CD14-positive monocyte (primary cell): ENCODE data around the gene CNDP2. TPM values are rescaled to one million over a fixed set of nuclear protein-coding genes. Genes with fewer than 3 reads are reported as not detected.

Experiments
- DNase-seq, 3 donors: peaks; one replicate each; pipeline ENCODE4 v3.0.0-alpha.2; 2011 to 2022
- H2AFZ ChIP-seq: 2 replicates; pipeline ENCODE4 v1.6.0; 2012; ENCODE audit warnings: mild to moderate bottlenecking, low read depth, low read length, inconsistent platforms; ENCODE audit not compliant: insufficient read depth, poor library complexity, severe bottlenecking
- H3K27ac ChIP-seq, 2 donors: 1 replicate in 1 of 2; 2 replicates in 1 of 2; pipeline ENCODE4 v1.5.1; 2012 to 2013; ENCODE audit warnings: low read length in 2 of 2, control low read depth in 1 of 2, inconsistent platforms in 1 of 2, low read depth in 1 of 2, mild to moderate bottlenecking in 1 of 2
- H3K27me3 ChIP-seq, 2 donors: one replicate each; pipeline versions ENCODE4 v1.6.0 to v1.6.1; 2011 to 2013; ENCODE audit warnings: low read length in 2 of 2; ENCODE audit not compliant: control insufficient read depth in 2 of 2, insufficient read depth in 2 of 2
- H3K36me3 ChIP-seq, 2 donors: replicated peaks in 1 of 2; 1 replicate in 1 of 2; 2 replicates in 1 of 2; pipeline versions ENCODE4 v1.5.1 to v1.6.1; 2012 to 2013; ENCODE audit warnings: low read length in 2 of 2, control low read depth in 1 of 2, inconsistent platforms in 1 of 2, mild to moderate bottlenecking in 1 of 2; ENCODE audit not compliant: insufficient read depth in 2 of 2, control insufficient read depth in 1 of 2
- H3K4me1 ChIP-seq, 2 donors: 1 replicate in 1 of 2; 2 replicates in 1 of 2; pipeline versions ENCODE4 v1.5.1 to v1.6.1; 2012 to 2013; ENCODE audit warnings: low read length in 2 of 2, control low read depth in 1 of 2, inconsistent platforms in 1 of 2, mild to moderate bottlenecking in 1 of 2, moderate library complexity in 1 of 2; ENCODE audit not compliant: insufficient read depth in 2 of 2, control insufficient read depth in 1 of 2
- H3K4me2 ChIP-seq: replicated peaks from 2 replicates; pipeline ENCODE3; 2012; ENCODE audit warnings: low read length, moderate library complexity, mild to moderate bottlenecking; ENCODE audit not compliant: poor library complexity, severe bottlenecking; ENCODE audit errors: extremely low read depth
- H3K4me3 ChIP-seq, 3 experiments: fragments of 200-600 bp in 1 of 3; sonication (generic) in 1 of 3; replicated peaks in 1 of 3; 1 replicate in 2 of 3; 2 replicates in 1 of 3; pipeline ENCODE4 v1.5.1; 2011 to 2013; ENCODE audit warnings: low read length in 3 of 3, mild to moderate bottlenecking in 3 of 3, control low read depth in 2 of 3, low read depth in 2 of 3, inconsistent platforms in 1 of 3, moderate library complexity in 1 of 3
- H3K79me2 ChIP-seq: 2 replicates; pipeline ENCODE4 v1.6.0; 2012; ENCODE audit warnings: mild to moderate bottlenecking, control low read depth, inconsistent platforms, low read length, moderate library complexity; ENCODE audit not compliant: insufficient read depth
- H3K9ac ChIP-seq: 2 replicates; pipeline ENCODE4 v1.6.0; 2017; ENCODE audit warnings: low read length, mild to moderate bottlenecking; ENCODE audit not compliant: insufficient read depth, poor library complexity, severe bottlenecking
- H3K9me3 ChIP-seq, 2 donors: replicated peaks in 1 of 2; 1 replicate in 1 of 2; 2 replicates in 1 of 2; pipeline versions ENCODE4 v1.5.1 to v1.6.1; 2012 to 2013; ENCODE audit warnings: low read length in 2 of 2, control low read depth in 1 of 2; ENCODE audit not compliant: control insufficient read depth in 1 of 2, insufficient read depth in 1 of 2
- H4K20me1 ChIP-seq: 2 replicates; pipeline ENCODE4 v1.6.0; 2012; ENCODE audit warnings: mild to moderate bottlenecking, low read length, control low read depth, moderate library complexity; ENCODE audit not compliant: insufficient read depth
- H3K27ac Mint-ChIP-seq, 7 donors: one replicate each; pipeline ENCODE4 v1.8.0; 2020; ENCODE audit warnings: mild to moderate bottlenecking in 7 of 7, mixed read lengths in 7 of 7, moderate library complexity in 6 of 7, inconsistent platforms in 2 of 7
- H3K27me3 Mint-ChIP-seq, 3 donors: one replicate each; pipeline ENCODE4 v1.8.0; 2021 to 2022; ENCODE audit warnings: low read depth in 3 of 3, mild to moderate bottlenecking in 3 of 3, mixed read lengths in 3 of 3, moderate library complexity in 3 of 3, inconsistent platforms in 1 of 3
- H3K36me3 Mint-ChIP-seq, 2 donors: one replicate each; pipeline ENCODE4 v1.8.0; 2020; ENCODE audit warnings: mixed read lengths in 2 of 2, inconsistent platforms in 1 of 2, mild to moderate bottlenecking in 1 of 2
- H3K4me1 Mint-ChIP-seq: one replicate; pipeline ENCODE4 v1.8.0; 2020; ENCODE audit warnings: mild to moderate bottlenecking, mixed read lengths
- H3K4me3 Mint-ChIP-seq, 2 donors: one replicate each; pipeline ENCODE4 v1.8.0; 2020; ENCODE audit warnings: mild to moderate bottlenecking in 2 of 2, mixed read lengths in 2 of 2, moderate library complexity in 1 of 2
- H3K9me3 Mint-ChIP-seq, 7 donors: one replicate each; pipeline ENCODE4 v1.8.0; 2020 to 2022; ENCODE audit warnings: mixed read lengths in 7 of 7, mild to moderate bottlenecking in 6 of 7, moderate library complexity in 6 of 7, inconsistent platforms in 2 of 7
- CTCF ChIP-seq: fragments of 200-600 bp; IDR thresholded peaks from one replicate; pipeline ENCODE4 v1.8.0; 2022; ENCODE audit warnings: antibody characterized with exemption, mild to moderate bottlenecking
- WGBS: methylation state at CpG from one replicate; pipeline ENCODE4 v1.1.5; 2013; ENCODE audit warnings: missing lambda C conversion rate; ENCODE audit not compliant: insufficient coverage; 5-methylcytosine and 5-hydroxymethylcytosine counted together
- intact Hi-C, 2 donors: fragments of 100-400 bp; cut with micrococcal nuclease; formaldehyde crosslinking; loops; one replicate each; pipeline versions ENCODE4 v1.15.0 to v1.15.1; 2023
- polyA plus RNA-seq, 3 donors: library from polyadenylated mRNA; depleted of rRNA in 1 of 3; unstranded in 2 of 3; stranded (reverse) in 1 of 3; fragments of 300-500 nt in 2 of 3; fragments of >200 nt in 1 of 3; fragmentation: Illumina TruSeq in 2 of 3; gene quantifications; 1 replicate in 2 of 3; 2 replicates in 1 of 3; pipeline ENCODE4 v1.2.3, GENCODE V29; 2012 to 2021

CNDP2 gene
- polyA plus RNA-seq, 3 donors: 103 to 186 (median 122) TPM

- intact Hi-C loops: no loop called here
- no peak overlapping the region for H3K9ac ChIP-seq
- TF ChIP-seq CTCF: no peak
- no peak for DNase-seq
- H3K4me1 Mint-ChIP-seq: peaks cover 9% of the 10 kb centered on the region
- no peak overlapping the region for H3K4me3 Mint-ChIP-seq
- peaks cover 6 to 9% of the 10 kb centered on the region in 2 donors for H3K4me1 ChIP-seq
- no peaks in the 10 kb centered on the region for H3K79me2 ChIP-seq
- WGBS: 100% methylated on average over 4 of the region's 7 CpGs
- H3K27ac ChIP-seq: no peak overlapping the region
- peaks cover 35 to 60% (median 44%) of the 10 kb centered on the region in 3 donors for H3K27me3 Mint-ChIP-seq
- H3K9me3 ChIP-seq: peaks cover 0 to 14% of the 10 kb centered on the region in 2 donors
- no peak overlapping the region for H2AFZ ChIP-seq
- no peak overlapping the region for H3K27ac Mint-ChIP-seq
- peaks cover 4 to 6% of the 10 kb centered on the region in 2 donors for H3K36me3 Mint-ChIP-seq
- H3K9me3 Mint-ChIP-seq: peaks cover 0 to 6% (median 4%) of the 10 kb centered on the region in 7 donors
- H4K20me1 ChIP-seq: no peaks in the 10 kb centered on the region
- no peaks in the 10 kb centered on the region for H3K36me3 ChIP-seq
- H3K4me2 ChIP-seq: no peak overlapping the region
- H3K27me3 ChIP-seq: peaks cover 21 to 43% of the 10 kb centered on the region in 2 donors
- no peak overlapping the region for H3K4me3 ChIP-seq
These were observed 35.3 kb upstream of the CNDP2 start for GRCh38 chr18:74460825-74461224.

- Histone ChIP-seq H3K4me2 (no peak overlapping the region), H3K36me3 (no peaks in the 10 kb centered on the region), H3K9me3 (no peaks in the 10 kb centered on the region), H2AFZ (no peak overlapping the region), H3K27me3 (peaks cover 8 to 23% of the 10 kb centered on the region in 2 donors), H4K20me1 (no peaks in the 10 kb centered on the region), H3K4me3 (no peak overlapping the region), H3K9ac (no peak overlapping the region), H3K4me1 (no peaks in the 10 kb centered on the region), H3K79me2 (no peaks in the 10 kb centered on the region), H3K27ac (no peak overlapping the region)
- 93% methylated on average over 4 of the region's 8 CpGs for WGBS
- Mint-ChIP-seq H3K4me1 (peaks cover 5% of the 10 kb centered on the region), H3K27me3 (peaks cover 16 to 38% (median 28%) of the 10 kb centered on the region in 3 donors), H3K9me3 (peaks cover 0 to 1% (median 0%) of the 10 kb centered on the region in 7 donors), H3K36me3 (no peaks in the 10 kb centered on the region), H3K4me3 (no peak overlapping the region), H3K27ac (no peak overlapping the region)
- TF ChIP-seq CTCF: no peak
- intact Hi-C loops: no loop called here
- DNase-seq: no peak
These were observed 32.9 kb upstream of the CNDP2 start for GRCh38 chr18:74463254-74463653.
